ENCODE results near the gene ASB10.

Gene ASB10

GRCh38 chr7:151177310-151177709, 9.7 kb downstream of the ASB10 start:
- no peak overlapping the region for H3K9ac ChIP-seq (ENCODE audit: low read depth in 1 of 2, low read length in 2 of 2)
- H3K27ac ChIP-seq (ENCODE audit: low read depth, low read length), result no peak overlapping the region
- H3K9me3 ChIP-seq (ENCODE audit: control insufficient read depth in 1 of 2, low read length in 2 of 2), result no peaks in the 10 kb centered on the region
- H3K27me3 ChIP-seq (ENCODE audit: control insufficient read depth in 1 of 2, insufficient read depth in 2 of 2, low read length in 2 of 2), result peaks cover 9 to 23% of the 10 kb centered on the region in 2 donors
- no peak overlapping the region for H3K4me3 ChIP-seq (ENCODE audit: low read depth in 1 of 2, low read length in 2 of 2)
- H3K4me1 ChIP-seq (ENCODE audit: control insufficient read depth in 1 of 2, insufficient read depth in 2 of 2, low read length in 2 of 2), result no peaks in the 10 kb centered on the region
- H3K36me3 ChIP-seq (ENCODE audit: control insufficient read depth in 1 of 2, insufficient read depth in 2 of 2, low read length in 2 of 2), result no peaks in the 10 kb centered on the region

DNA sequence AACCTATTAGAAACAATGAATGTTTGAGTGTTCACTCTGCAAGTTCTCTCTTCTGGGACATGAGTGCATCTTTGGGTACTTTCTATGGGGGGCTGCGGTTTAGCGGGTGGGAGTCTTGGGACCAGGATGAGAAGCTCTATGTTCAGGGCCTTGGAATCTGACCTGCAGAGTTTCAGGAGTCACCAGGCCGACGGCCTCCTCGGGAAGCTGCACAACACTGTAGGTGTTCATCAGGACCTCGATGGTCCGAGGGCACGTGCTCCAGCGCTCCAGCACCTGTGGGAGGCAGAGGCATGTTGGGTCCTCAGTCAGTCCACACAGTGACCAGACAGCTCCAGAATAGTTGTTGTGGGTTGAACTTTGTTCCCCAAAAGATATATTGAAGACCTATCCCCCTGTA, 10.6 kb downstream of the ASB10 start:
- H3K4me1 ChIP-seq (ENCODE audit: control insufficient read depth in 1 of 2, insufficient read depth in 2 of 2, low read length in 2 of 2), result no peaks in the 10 kb centered on the region
- no peak overlapping the region for H3K27ac ChIP-seq (ENCODE audit: low read depth, low read length)
- H3K4me3 ChIP-seq (ENCODE audit: low read depth in 1 of 2, low read length in 2 of 2), result no peak overlapping the region
- peaks cover 9 to 26% of the 10 kb centered on the region in 2 donors for H3K27me3 ChIP-seq (ENCODE audit: control insufficient read depth in 1 of 2, insufficient read depth in 2 of 2, low read length in 2 of 2)
- no peaks in the 10 kb centered on the region for H3K36me3 ChIP-seq (ENCODE audit: control insufficient read depth in 1 of 2, insufficient read depth in 2 of 2, low read length in 2 of 2)
- no peak overlapping the region for H3K9ac ChIP-seq (ENCODE audit: low read depth in 1 of 2, low read length in 2 of 2)
- H3K9me3 ChIP-seq (ENCODE audit: control insufficient read depth in 1 of 2, low read length in 2 of 2), result no peaks in the 10 kb centered on the region

DNA sequence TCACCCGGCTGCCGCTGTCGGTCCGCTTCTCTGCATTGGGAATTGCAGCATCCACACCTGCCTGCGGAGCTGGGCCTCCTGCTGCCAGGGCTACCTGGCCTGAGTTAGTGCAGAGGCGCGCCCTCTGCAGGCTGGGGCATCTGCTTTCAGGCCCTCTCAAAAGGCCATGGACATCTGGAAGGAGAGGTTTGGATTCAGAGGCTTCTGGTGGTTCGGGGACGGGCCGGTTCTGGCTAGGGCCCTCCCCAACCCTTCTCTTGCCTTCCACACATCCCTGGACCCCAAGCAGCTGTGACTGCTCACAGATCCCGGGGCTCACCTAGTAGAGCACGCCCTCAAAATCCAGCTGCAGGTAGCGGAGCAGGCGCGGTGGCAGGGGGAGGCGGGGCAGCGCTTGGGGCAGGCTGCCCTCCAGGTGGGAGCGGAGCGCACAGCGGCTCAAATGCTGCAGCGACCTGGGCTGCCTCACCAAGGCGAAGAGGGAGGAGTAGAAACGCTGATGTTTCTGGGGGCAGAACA, 11.2 kb downstream of the ASB10 start:
- no peak overlapping the region for H3K4me3 ChIP-seq (ENCODE audit: low read depth in 1 of 2, low read length in 2 of 2)
- peaks cover 14 to 26% of the 10 kb centered on the region in 2 donors for H3K27me3 ChIP-seq (ENCODE audit: control insufficient read depth in 1 of 2, insufficient read depth in 2 of 2, low read length in 2 of 2)
- no peaks in the 10 kb centered on the region for H3K4me1 ChIP-seq (ENCODE audit: control insufficient read depth in 1 of 2, insufficient read depth in 2 of 2, low read length in 2 of 2)
- no peaks in the 10 kb centered on the region for H3K9me3 ChIP-seq (ENCODE audit: control insufficient read depth in 1 of 2, low read length in 2 of 2)
- H3K27ac ChIP-seq (ENCODE audit: low read depth, low read length), result no peak overlapping the region
- H3K36me3 ChIP-seq (ENCODE audit: control insufficient read depth in 1 of 2, insufficient read depth in 2 of 2, low read length in 2 of 2), result no peaks in the 10 kb centered on the region
- H3K9ac ChIP-seq (ENCODE audit: low read depth in 1 of 2, low read length in 2 of 2), result no peak overlapping the region

DNA sequence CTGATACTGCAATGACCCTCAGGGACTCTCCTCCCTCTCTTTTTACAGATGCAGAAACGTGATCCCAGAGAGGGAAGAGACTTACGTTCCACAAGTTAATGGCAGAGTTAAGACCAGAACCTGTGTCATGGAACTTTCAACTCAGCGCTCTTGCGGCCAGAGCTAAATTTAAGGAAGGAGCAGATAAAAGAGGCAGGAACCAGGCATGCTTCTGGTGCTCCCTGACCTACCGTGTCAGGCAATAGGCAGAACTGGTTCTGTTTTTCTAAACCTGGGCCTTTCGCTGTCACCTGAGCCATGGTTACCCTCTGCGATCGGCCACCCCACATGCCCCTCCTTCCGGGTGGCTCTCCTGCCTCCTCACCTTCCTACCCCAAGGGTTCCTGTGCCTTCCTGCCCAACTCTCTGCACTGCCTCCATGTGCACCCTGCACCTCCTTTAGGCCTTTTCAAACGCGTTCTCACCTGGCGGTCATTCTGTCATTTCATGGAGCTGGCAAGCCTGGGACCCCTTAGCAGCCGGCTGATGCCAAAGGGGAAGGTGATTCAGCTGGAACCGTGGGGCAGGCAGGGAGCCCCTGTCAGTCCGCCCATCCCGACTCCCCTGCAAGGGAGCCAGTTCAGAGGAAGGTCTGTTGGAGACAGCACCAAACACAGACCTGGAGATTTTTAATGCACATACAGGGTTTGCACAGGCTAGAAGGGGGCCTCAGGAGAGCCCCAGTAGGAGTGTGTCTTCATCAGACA, 11.8 kb downstream of the ASB10 start:
- H3K4me1 ChIP-seq (ENCODE audit: control insufficient read depth in 1 of 2, insufficient read depth in 2 of 2, low read length in 2 of 2), result no peaks in the 10 kb centered on the region
- H3K9ac ChIP-seq (ENCODE audit: low read depth in 1 of 2, low read length in 2 of 2), result no peak overlapping the region
- no peak overlapping the region for H3K27ac ChIP-seq (ENCODE audit: low read depth, low read length)
- H3K27me3 ChIP-seq (ENCODE audit: control insufficient read depth in 1 of 2, insufficient read depth in 2 of 2, low read length in 2 of 2), result peaks cover 14 to 26% of the 10 kb centered on the region in 2 donors
- no peaks in the 10 kb centered on the region for H3K36me3 ChIP-seq (ENCODE audit: control insufficient read depth in 1 of 2, insufficient read depth in 2 of 2, low read length in 2 of 2)
- H3K9me3 ChIP-seq (ENCODE audit: control insufficient read depth in 1 of 2, low read length in 2 of 2), result no peaks in the 10 kb centered on the region
- no peak overlapping the region for H3K4me3 ChIP-seq (ENCODE audit: low read depth in 1 of 2, low read length in 2 of 2)

DNA sequence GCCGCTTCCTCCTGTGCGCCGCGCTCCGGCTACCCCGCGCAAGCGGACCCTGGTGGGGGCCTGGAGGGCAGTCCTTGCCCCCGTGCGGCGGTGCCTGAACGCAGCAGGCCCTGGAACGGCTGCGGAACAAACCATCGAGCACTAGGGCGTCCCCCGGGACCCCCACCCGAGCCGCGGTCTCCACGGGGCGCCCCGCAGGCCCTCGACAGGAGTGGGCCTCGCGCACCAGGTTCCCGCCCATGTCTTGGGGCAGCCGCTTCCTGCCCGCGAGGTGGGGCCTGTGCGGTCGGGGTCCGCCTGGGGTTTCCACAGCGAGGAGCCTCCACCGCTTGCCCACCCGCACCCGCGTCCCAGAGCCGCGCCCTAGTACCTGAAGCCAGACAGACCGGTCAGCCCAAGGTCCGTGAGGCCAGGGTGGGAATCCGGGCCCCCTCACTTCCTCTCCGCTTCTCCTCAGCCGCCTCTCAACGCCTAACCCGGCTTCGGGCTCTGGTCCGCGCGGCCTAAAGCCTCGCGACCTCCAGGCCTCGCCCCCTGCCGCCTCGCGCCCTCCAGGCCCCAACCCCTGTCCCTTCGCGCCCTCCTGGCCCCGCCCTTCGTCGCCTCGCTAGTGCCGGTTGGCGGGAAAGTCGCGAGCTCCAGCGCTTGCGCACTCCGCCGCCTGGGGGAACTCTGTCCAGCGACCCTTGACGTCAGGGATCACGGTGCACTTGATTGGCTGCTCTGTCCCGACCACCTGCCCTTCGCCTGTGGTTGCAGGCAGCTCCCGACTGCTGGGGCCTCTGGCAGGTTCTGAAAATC, 12.6 kb downstream of the ASB10 start:
- Histone ChIP-seq H3K4me3 (ENCODE audit: low read depth in 1 of 2, low read length in 2 of 2) (no peak overlapping the region), H3K36me3 (ENCODE audit: control insufficient read depth in 1 of 2, insufficient read depth in 2 of 2, low read length in 2 of 2) (no peaks in the 10 kb centered on the region), H3K27ac (ENCODE audit: low read depth, low read length) (no peak overlapping the region), H3K4me1 (ENCODE audit: control insufficient read depth in 1 of 2, insufficient read depth in 2 of 2, low read length in 2 of 2) (no peaks in the 10 kb centered on the region), H3K9me3 (ENCODE audit: control insufficient read depth in 1 of 2, low read length in 2 of 2) (no peaks in the 10 kb centered on the region), H3K9ac (ENCODE audit: low read depth in 1 of 2, low read length in 2 of 2) (no peak overlapping the region), H3K27me3 (ENCODE audit: control insufficient read depth in 1 of 2, insufficient read depth in 2 of 2, low read length in 2 of 2) (peaks cover 16 to 32% of the 10 kb centered on the region in 2 donors)

DNA sequence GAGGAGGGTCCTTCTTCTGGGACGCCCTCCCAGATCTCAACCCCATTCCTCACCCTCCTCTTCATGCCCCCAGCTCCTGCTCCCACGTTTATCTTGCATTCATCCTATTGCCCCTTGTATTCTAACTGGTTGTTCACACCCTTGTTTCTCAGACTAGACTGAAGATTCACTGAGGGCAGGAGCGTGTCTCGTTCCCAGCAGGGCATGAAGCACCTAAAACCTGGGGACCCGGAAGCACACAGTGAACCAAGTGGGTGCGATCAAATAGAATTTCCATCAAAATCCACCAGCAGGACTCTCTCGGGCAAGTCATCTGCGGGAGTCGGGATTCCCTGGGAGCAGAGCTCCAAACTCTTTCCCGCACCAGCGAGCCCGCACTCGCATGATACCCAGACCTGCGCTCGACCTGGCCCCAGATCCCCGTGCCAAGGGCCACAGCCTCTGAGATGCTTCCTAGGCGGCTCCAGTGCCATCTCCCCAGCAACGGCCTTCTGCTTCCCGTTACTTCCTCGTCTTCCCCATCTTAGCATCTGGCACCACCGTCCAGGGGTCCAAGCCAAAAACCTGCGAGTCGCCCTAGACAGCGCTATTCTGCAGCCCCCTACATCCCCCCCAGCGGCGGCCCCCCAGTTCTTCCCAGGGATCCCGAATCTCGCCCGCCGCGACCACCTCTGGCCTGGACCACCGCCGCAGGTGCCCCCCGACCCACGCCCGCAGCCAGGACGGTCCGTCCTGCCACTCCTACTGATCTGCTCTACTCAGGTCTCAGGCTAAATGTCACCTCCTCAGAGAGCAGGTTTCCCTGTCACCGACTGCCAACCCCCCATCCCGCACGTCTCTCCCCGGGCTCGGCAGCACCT, 13.4 kb downstream of the ASB10 start:
- Histone ChIP-seq H3K4me3 (ENCODE audit: low read depth in 1 of 2, low read length in 2 of 2) (no peak overlapping the region), H3K27me3 (ENCODE audit: control insufficient read depth in 1 of 2, insufficient read depth in 2 of 2, low read length in 2 of 2) (peaks cover 24 to 37% of the 10 kb centered on the region in 2 donors), H3K9ac (ENCODE audit: low read depth in 1 of 2, low read length in 2 of 2) (no peak overlapping the region), H3K36me3 (ENCODE audit: control insufficient read depth in 1 of 2, insufficient read depth in 2 of 2, low read length in 2 of 2) (no peaks in the 10 kb centered on the region), H3K4me1 (ENCODE audit: control insufficient read depth in 1 of 2, insufficient read depth in 2 of 2, low read length in 2 of 2) (no peaks in the 10 kb centered on the region), H3K27ac (ENCODE audit: low read depth, low read length) (no peak overlapping the region), H3K9me3 (ENCODE audit: control insufficient read depth in 1 of 2, low read length in 2 of 2) (no peaks in the 10 kb centered on the region)

DNA sequence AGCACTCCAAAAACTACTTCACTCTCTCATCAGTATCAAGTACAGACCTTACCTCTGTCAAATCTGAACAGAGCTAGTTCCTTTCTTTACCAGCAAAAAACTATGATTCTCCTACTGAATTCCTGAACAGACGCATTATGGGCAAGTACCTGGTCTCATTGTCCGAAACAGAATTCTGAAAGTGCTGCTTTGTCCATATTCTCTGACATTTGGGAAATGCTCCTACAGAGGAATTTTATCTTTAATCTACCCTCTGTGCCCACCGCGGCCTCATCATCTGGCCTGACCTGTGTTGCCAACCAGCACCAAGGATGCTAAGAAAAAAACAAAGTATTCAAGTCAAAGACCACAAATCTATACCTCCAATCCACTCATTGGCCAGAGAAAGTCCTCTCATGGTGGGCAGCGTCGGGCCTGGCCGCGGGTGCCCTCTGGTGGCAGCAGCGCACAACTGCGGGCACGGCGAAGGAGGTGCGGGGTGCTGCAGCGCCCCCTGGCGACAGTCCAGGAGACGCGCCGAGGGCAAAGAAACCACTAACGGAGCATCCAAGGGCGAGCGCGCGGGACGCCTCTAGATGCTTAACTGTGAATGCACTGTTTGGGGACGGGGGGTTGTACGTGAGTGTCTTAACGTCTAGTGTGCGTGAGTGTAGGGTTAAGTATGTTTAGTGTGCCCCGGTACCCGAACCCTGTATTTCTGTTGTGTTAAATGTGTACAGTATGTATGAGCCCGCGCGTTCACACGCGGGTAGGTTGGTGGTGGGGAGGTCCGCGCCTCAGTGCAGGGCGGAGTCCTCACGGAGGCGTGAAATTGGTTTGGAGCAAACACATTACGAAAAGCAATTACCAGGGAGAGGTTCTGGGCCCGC, 14.5 kb downstream of the ASB10 start:
- no peak overlapping the region for H3K4me3 ChIP-seq (ENCODE audit: low read depth in 1 of 2, low read length in 2 of 2)

DNA sequence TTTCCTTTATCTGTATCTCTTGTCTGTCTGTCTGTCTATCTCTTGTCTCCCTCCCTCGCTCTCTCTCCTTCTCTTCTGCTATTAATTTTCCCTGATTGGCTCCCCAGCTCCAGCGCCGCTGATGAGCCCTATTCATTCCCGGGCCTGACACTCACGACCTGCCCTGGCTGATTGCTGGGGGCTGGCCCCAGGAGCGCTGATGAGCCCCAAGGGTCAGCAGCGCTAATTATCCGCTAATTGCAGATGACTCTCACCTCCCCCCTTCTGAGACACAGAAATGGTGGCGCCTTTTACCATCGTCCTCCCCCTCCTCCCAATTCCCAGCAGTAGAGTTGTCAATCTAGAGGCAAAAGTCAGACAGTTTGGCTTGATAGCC, 18.3 kb downstream of the ASB10 start:
- Histone ChIP-seq H3K27me3 (ENCODE audit: control insufficient read depth in 1 of 2, insufficient read depth in 2 of 2, low read length in 2 of 2) (peaks cover 52 to 60% of the 10 kb centered on the region in 2 donors), H3K9me3 (ENCODE audit: control insufficient read depth in 1 of 2, low read length in 2 of 2) (no peaks in the 10 kb centered on the region), H3K9ac (ENCODE audit: low read depth in 1 of 2, low read length in 2 of 2) (no peak overlapping the region), H3K27ac (ENCODE audit: low read depth, low read length) (no peak overlapping the region), H3K36me3 (ENCODE audit: control insufficient read depth in 1 of 2, insufficient read depth in 2 of 2, low read length in 2 of 2) (no peaks in the 10 kb centered on the region), H3K4me1 (ENCODE audit: control insufficient read depth in 1 of 2, insufficient read depth in 2 of 2, low read length in 2 of 2) (peaks cover 4% of the 10 kb centered on the region in 2 donors), H3K4me3 (ENCODE audit: low read depth in 1 of 2, low read length in 2 of 2) (no peak overlapping the region)

More for the DNA sequence above, 14.5 kb downstream of the ASB10 start:
- H3K27me3 ChIP-seq (ENCODE audit: control insufficient read depth in 1 of 2, insufficient read depth in 2 of 2, low read length in 2 of 2), result peaks cover 32 to 41% of the 10 kb centered on the region in 2 donors
- no peak overlapping the region for H3K27ac ChIP-seq (ENCODE audit: low read depth, low read length)
- no peaks in the 10 kb centered on the region for H3K4me1 ChIP-seq (ENCODE audit: control insufficient read depth in 1 of 2, insufficient read depth in 2 of 2, low read length in 2 of 2)
- H3K9me3 ChIP-seq (ENCODE audit: control insufficient read depth in 1 of 2, low read length in 2 of 2), result no peaks in the 10 kb centered on the region
- H3K9ac ChIP-seq (ENCODE audit: low read depth in 1 of 2, low read length in 2 of 2), result no peak overlapping the region
- H3K36me3 ChIP-seq (ENCODE audit: control insufficient read depth in 1 of 2, insufficient read depth in 2 of 2, low read length in 2 of 2), result no peaks in the 10 kb centered on the region

DNA sequence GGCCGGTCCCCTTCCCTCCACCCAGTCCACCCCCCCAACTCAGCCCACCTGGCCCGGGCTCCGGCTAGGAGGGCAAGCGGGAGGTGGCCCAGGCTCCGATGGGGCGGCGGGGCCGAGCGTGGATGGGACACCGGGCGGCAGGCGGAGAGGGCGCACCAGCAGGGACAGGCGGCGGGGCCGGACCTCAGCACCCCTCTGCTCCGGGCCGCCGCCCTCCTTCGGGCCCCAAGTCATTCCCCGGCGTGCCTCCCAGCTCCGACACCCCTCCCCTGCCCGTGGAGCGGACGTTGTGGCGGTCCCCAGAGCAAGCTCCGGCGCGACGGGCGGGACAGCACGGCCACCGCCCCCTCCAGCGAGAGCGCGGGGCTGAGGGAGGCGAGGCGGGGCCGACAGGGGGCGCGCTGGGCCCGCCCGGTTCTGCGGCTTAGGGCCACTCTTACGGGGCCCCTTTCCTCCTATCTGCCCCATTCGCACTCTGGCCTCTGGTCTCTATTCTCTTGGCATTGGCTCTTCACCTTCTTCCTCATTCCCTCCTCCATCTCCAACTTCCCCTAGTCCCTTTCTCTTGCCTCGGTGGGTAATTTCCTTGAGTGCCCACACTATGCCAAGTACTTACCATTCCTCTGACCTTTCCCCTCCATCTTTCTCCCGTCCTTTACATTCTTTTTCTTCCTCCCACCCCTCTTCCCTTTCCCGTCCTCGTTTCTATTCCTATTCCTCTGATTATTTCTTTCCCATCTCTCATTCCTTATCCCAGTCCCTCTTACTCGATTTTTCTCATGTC, 18.9 kb downstream of the ASB10 start:
- Histone ChIP-seq H3K4me1 (ENCODE audit: control insufficient read depth in 1 of 2, insufficient read depth in 2 of 2, low read length in 2 of 2) (peaks cover 4% of the 10 kb centered on the region in 2 donors), H3K27ac (ENCODE audit: low read depth, low read length) (no peak overlapping the region), H3K36me3 (ENCODE audit: control insufficient read depth in 1 of 2, insufficient read depth in 2 of 2, low read length in 2 of 2) (no peaks in the 10 kb centered on the region), H3K4me3 (ENCODE audit: low read depth in 1 of 2, low read length in 2 of 2) (peak overlapping the region; percentile 47 to 55), H3K9me3 (ENCODE audit: control insufficient read depth in 1 of 2, low read length in 2 of 2) (no peaks in the 10 kb centered on the region), H3K9ac (ENCODE audit: low read depth in 1 of 2, low read length in 2 of 2) (no peak overlapping the region), H3K27me3 (ENCODE audit: control insufficient read depth in 1 of 2, insufficient read depth in 2 of 2, low read length in 2 of 2) (peaks cover 52 to 58% of the 10 kb centered on the region in 2 donors)
